ENCODE measurements around the gene RPN2. TPM values are rescaled to one million over a fixed set of nuclear protein-coding genes. Genes with fewer than 3 reads are reported as not detected.

Gene RPN2
- total and polyA plus RNA-seq, 4 donors = 153 to 241 (median 177) TPM

DNA sequence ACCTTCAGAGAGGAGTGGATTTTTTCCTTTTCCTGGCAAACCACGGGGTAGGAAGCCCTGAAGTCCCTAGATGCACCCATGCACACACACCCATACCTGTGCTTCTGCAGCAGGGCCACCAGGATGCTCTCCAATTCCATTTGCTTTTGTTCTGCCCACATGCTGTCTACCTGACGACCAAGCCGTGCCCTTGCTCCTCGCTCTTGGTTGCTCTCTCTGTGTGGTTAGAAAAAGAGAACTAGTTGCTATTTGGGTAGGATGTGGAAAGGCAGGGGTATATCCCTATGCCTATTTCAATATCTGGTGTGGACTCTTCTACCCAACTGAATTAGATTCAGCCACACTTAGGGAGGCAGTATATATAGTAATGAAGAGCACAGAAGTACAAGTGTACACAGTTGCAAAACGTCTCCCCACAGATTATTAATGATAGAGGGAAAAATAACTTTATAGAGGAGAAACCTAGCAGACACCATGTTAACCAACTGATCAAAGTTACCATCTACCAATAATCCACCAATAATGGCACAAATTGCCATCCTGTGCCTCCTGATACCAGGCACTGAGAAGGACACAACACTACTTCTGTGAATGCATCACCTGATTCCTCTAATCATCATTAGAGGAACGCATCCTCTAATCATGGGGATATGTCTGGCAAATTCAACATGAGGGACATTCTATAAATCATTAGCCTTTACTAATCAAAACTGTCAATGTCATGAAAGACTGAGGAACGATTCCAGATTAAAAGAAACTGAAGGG, 75.2 kb downstream of the RPN2 start:
- no peak for DNase-seq (ENCODE audit: low spot score)
- WGBS = 83% methylated on average over 7 of the region's 7 CpGs
- no peak overlapping the region for H3K27ac ChIP-seq (ENCODE audit: low read depth in 1 of 2, low read length in 2 of 2)
- TF ChIP-seq MAX (IDR thresholded peaks at IDR 0.05) = no peak
- TF ChIP-seq HNF4A (conservative IDR thresholded peaks at IDR 0.05) = no peak
- TF ChIP-seq, protein P1, sequence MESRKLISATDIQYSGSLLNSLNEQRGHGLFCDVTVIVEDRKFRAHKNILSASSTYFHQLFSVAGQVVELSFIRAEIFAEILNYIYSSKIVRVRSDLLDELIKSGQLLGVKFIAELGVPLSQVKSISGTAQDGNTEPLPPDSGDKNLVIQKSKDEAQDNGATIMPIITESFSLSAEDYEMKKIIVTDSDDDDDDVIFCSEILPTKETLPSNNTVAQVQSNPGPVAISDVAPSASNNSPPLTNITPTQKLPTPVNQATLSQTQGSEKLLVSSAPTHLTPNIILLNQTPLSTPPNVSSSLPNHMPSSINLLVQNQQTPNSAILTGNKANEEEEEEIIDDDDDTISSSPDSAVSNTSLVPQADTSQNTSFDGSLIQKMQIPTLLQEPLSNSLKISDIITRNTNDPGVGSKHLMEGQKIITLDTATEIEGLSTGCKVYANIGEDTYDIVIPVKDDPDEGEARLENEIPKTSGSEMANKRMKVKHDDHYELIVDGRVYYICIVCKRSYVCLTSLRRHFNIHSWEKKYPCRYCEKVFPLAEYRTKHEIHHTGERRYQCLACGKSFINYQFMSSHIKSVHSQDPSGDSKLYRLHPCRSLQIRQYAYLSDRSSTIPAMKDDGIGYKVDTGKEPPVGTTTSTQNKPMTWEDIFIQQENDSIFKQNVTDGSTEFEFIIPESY (IDR thresholded peaks at IDR 0.05) = no peak
- no peak for TF ChIP-seq FOXA1 (IDR thresholded peaks at IDR 0.05)
- TF ChIP-seq, protein P2, sequence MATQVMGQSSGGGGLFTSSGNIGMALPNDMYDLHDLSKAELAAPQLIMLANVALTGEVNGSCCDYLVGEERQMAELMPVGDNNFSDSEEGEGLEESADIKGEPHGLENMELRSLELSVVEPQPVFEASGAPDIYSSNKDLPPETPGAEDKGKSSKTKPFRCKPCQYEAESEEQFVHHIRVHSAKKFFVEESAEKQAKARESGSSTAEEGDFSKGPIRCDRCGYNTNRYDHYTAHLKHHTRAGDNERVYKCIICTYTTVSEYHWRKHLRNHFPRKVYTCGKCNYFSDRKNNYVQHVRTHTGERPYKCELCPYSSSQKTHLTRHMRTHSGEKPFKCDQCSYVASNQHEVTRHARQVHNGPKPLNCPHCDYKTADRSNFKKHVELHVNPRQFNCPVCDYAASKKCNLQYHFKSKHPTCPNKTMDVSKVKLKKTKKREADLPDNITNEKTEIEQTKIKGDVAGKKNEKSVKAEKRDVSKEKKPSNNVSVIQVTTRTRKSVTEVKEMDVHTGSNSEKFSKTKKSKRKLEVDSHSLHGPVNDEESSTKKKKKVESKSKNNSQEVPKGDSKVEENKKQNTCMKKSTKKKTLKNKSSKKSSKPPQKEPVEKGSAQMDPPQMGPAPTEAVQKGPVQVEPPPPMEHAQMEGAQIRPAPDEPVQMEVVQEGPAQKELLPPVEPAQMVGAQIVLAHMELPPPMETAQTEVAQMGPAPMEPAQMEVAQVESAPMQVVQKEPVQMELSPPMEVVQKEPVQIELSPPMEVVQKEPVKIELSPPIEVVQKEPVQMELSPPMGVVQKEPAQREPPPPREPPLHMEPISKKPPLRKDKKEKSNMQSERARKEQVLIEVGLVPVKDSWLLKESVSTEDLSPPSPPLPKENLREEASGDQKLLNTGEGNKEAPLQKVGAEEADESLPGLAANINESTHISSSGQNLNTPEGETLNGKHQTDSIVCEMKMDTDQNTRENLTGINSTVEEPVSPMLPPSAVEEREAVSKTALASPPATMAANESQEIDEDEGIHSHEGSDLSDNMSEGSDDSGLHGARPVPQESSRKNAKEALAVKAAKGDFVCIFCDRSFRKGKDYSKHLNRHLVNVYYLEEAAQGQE (IDR thresholded peaks at IDR 0.05) = no peak
- no peak for TF ChIP-seq HNF4G (IDR thresholded peaks at IDR 0.05)
- TF ChIP-seq ATF3 (IDR thresholded peaks at IDR 0.05) = no peak
- TF ChIP-seq SP1 (IDR thresholded peaks at IDR 0.05) = no peak
- no peaks in the 10 kb centered on the region for H3K4me1 ChIP-seq (ENCODE audit: control insufficient read depth in 4 of 4, insufficient read depth in 4 of 4, low read length in 3 of 4)
- H3K36me3 ChIP-seq (ENCODE audit: control insufficient read depth in 4 of 4, insufficient read depth in 3 of 4, low read depth in 1 of 4, low read length in 3 of 4) = no peaks in the 10 kb centered on the region
- no peak overlapping the region for H3K9ac ChIP-seq (ENCODE audit: low read depth in 1 of 2, low read length in 2 of 2)
- no peaks in the 10 kb centered on the region for H3K27me3 ChIP-seq (ENCODE audit: control insufficient read depth in 4 of 4, insufficient read depth in 4 of 4, low read length in 3 of 4)
- H3K9me3 ChIP-seq (ENCODE audit: control insufficient read depth in 4 of 4, low read length in 3 of 4) = peaks cover 0 to 5% (median 2%) of the 10 kb centered on the region in 4 donors
- H3K4me3 ChIP-seq (ENCODE audit: low read depth in 1 of 3, low read length in 3 of 3) = no peak overlapping the region

GRCh38 chr20:37256286-37256685, 77.2 kb downstream of the RPN2 start:
- Histone ChIP-seq H3K9ac (ENCODE audit: low read depth in 1 of 2, low read length in 2 of 2) (no peak overlapping the region), H3K9me3 (ENCODE audit: control insufficient read depth in 4 of 4, low read length in 3 of 4) (peaks cover 0 to 5% (median 2%) of the 10 kb centered on the region in 4 donors), H3K27me3 (ENCODE audit: control insufficient read depth in 4 of 4, insufficient read depth in 4 of 4, low read length in 3 of 4) (peaks cover 0 to 9% (median 0%) of the 10 kb centered on the region in 4 donors), H3K4me3 (ENCODE audit: low read depth in 1 of 3, low read length in 3 of 3) (no peak overlapping the region), H3K36me3 (ENCODE audit: control insufficient read depth in 4 of 4, insufficient read depth in 3 of 4, low read depth in 1 of 4, low read length in 3 of 4) (no peaks in the 10 kb centered on the region), H3K4me1 (ENCODE audit: control insufficient read depth in 4 of 4, insufficient read depth in 4 of 4, low read length in 3 of 4) (no peaks in the 10 kb centered on the region), H3K27ac (ENCODE audit: low read depth in 1 of 2, low read length in 2 of 2) (no peak overlapping the region)
- no peak for DNase-seq (ENCODE audit: low spot score)
- 87% methylated on average over 11 of the region's 11 CpGs for WGBS
- TF ChIP-seq RXRA (IDR thresholded peaks at IDR 0.05) (no peak), FOXA1 (IDR thresholded peaks at IDR 0.05) (no peak), NR2F2 (IDR thresholded peaks at IDR 0.05) (no peak), EGR1 (IDR thresholded peaks at IDR 0.05; ENCODE audit: low read depth in 2 of 2) (no peak), SP1 (IDR thresholded peaks at IDR 0.05) (no peak), ATF3 (IDR thresholded peaks at IDR 0.05) (no peak), HNF4A (conservative IDR thresholded peaks at IDR 0.05) (no peak), GABPA (IDR thresholded peaks at IDR 0.05 in 1 of 2, conservative IDR thresholded peaks at IDR 0.05 in 1 of 2) (no peak), HNF4G (IDR thresholded peaks at IDR 0.05) (no peak), TAF1 (conservative IDR thresholded peaks at IDR 0.05) (no peak), FOXA2 (IDR thresholded peaks at IDR 0.05) (no peak), JUND (IDR thresholded peaks at IDR 0.05) (no peak)
- TF ChIP-seq, protein P3, sequence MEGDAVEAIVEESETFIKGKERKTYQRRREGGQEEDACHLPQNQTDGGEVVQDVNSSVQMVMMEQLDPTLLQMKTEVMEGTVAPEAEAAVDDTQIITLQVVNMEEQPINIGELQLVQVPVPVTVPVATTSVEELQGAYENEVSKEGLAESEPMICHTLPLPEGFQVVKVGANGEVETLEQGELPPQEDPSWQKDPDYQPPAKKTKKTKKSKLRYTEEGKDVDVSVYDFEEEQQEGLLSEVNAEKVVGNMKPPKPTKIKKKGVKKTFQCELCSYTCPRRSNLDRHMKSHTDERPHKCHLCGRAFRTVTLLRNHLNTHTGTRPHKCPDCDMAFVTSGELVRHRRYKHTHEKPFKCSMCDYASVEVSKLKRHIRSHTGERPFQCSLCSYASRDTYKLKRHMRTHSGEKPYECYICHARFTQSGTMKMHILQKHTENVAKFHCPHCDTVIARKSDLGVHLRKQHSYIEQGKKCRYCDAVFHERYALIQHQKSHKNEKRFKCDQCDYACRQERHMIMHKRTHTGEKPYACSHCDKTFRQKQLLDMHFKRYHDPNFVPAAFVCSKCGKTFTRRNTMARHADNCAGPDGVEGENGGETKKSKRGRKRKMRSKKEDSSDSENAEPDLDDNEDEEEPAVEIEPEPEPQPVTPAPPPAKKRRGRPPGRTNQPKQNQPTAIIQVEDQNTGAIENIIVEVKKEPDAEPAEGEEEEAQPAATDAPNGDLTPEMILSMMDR (IDR thresholded peaks at IDR 0.05; ENCODE audit: low read depth, low read length, missing input control) = no peak
- TF ChIP-seq, protein P2 (IDR thresholded peaks at IDR 0.05) = no peak
- TF ChIP-seq, protein P1 (IDR thresholded peaks at IDR 0.05) = no peak

Data from liver (tissue), 9 donors.